ENCODE measurements around the gene TNFRSF13B. TPM values are rescaled to one million over a fixed set of nuclear protein-coding genes. Genes with fewer than 3 reads are reported as not detected.
"Not testable (repeated sequence)": the region's sequence is repeated elsewhere in the genome, so short reads cannot be mapped to it uniquely, and the experiment has no call there.

TNFRSF13B gene
- total RNA-seq, 3 donors from 2014 or later (not counting 1 experiment from before 2014, with no cell fraction given), result 0.70 to 7.7 (median 0.89) TPM

DNA sequence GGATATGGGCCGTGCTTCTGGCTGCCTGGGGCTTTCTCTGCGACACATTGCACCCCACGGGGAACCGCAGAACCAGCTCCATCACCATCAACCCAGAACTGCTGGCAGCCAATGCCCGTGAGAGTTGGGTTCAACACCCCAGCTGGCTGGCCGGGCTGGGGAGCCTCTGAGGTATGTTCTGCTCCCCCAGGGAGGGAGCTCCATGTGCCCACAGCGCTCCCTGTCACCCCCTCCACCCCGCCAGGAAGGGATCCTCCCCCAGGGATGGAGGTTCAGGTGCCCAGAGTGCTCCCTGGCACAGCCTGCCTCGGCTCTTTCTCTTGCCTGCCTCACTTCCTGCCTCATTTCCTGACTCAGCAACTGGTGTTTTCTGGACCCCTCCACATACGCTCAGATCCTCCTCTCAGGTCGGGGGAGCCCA lies 46.1 kb upstream of the TNFRSF13B start:
- TF ChIP-seq, protein P1, sequence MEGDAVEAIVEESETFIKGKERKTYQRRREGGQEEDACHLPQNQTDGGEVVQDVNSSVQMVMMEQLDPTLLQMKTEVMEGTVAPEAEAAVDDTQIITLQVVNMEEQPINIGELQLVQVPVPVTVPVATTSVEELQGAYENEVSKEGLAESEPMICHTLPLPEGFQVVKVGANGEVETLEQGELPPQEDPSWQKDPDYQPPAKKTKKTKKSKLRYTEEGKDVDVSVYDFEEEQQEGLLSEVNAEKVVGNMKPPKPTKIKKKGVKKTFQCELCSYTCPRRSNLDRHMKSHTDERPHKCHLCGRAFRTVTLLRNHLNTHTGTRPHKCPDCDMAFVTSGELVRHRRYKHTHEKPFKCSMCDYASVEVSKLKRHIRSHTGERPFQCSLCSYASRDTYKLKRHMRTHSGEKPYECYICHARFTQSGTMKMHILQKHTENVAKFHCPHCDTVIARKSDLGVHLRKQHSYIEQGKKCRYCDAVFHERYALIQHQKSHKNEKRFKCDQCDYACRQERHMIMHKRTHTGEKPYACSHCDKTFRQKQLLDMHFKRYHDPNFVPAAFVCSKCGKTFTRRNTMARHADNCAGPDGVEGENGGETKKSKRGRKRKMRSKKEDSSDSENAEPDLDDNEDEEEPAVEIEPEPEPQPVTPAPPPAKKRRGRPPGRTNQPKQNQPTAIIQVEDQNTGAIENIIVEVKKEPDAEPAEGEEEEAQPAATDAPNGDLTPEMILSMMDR (IDR thresholded peaks at IDR 0.05), result no peak
- no peaks in the 10 kb centered on the region for H3K27me3 Mint-ChIP-seq (ENCODE audit: low read depth in 2 of 2)
- H3K27ac Mint-ChIP-seq, result peak overlapping the region in 1 of 2 donors; percentile 66
- DNase-seq (no peak), ATAC-seq (no peak)
- H3K36me3 Mint-ChIP-seq, result no peaks in the 10 kb centered on the region
- peaks cover 5 to 15% of the 10 kb centered on the region in 2 donors for H3K4me1 Mint-ChIP-seq
- H3K9me3 ChIP-seq (ENCODE audit: control insufficient read depth, insufficient read depth, low read length), result no peaks in the 10 kb centered on the region
- H3K36me3 ChIP-seq (ENCODE audit: control insufficient read depth, insufficient read depth, low read length), result no peaks in the 10 kb centered on the region
- 50% methylated on average over 11 of the region's 11 CpGs for WGBS (ENCODE audit: insufficient coverage)
- no peaks in the 10 kb centered on the region for H3K27me3 ChIP-seq (ENCODE audit: control insufficient read depth, insufficient read depth, low read length)
- no peak overlapping the region for H3K27ac ChIP-seq (ENCODE audit: low read length)
- H3K4me3 Mint-ChIP-seq, result no peak overlapping the region
- no peak overlapping the region for H3K4me3 ChIP-seq (ENCODE audit: low read length)
- H3K4me1 ChIP-seq (ENCODE audit: control insufficient read depth, insufficient read depth, low read length), result peaks cover 4% of the 10 kb centered on the region
- intact Hi-C loops (cut with micrococcal nuclease), result no loop called here
- H3K9me3 Mint-ChIP-seq, result no peaks in the 10 kb centered on the region

DNA sequence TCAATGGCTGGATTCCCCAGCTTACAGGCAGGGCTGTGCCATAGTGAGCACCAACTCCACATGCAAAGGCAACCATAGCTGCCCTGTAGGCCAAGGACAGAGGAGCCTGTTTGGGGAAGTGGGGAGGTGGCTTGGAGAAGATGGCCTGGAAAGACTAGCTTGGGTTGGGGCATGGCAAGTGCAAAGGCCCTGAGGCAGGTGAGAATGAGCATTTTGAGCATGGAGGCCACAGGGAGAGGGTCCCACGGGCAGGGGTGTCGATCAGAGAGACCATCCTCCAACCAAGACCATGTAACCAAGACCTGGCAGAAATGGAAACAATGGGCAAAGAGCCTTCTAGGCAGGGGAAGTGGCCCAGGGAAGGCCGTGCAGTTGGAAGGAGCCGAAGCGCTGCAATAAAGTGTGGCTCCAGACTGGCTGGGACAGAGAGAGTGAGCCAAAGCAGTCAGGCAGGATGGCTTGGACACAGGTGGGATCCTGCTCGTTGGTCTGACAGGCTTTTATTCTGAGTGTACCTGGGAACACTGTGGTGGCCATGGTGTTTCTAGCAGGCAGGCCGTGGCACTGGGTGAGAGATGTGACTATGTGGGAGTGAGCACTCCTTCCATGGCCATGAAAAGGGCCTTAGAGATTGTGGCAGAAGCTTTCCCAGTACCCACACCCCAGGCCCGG lies 45.6 kb upstream of the TNFRSF13B start:
- ATAC-seq (no peak), DNase-seq (no peak)
- Histone ChIP-seq H3K27ac (ENCODE audit: low read length) (no peak overlapping the region), H3K36me3 (ENCODE audit: control insufficient read depth, insufficient read depth, low read length) (no peaks in the 10 kb centered on the region), H3K4me1 (ENCODE audit: control insufficient read depth, insufficient read depth, low read length) (peaks cover 4% of the 10 kb centered on the region), H3K9me3 (ENCODE audit: control insufficient read depth, insufficient read depth, low read length) (no peaks in the 10 kb centered on the region), H3K27me3 (ENCODE audit: control insufficient read depth, insufficient read depth, low read length) (no peaks in the 10 kb centered on the region), H3K4me3 (ENCODE audit: low read length) (no peak overlapping the region)
- intact Hi-C loops (cut with micrococcal nuclease), result no loop called here
- peaks cover 5 to 15% of the 10 kb centered on the region in 2 donors for H3K4me1 Mint-ChIP-seq
- WGBS (ENCODE audit: insufficient coverage), result 90% methylated on average over 6 of the region's 8 CpGs
- no peaks in the 10 kb centered on the region for H3K27me3 Mint-ChIP-seq (ENCODE audit: low read depth in 2 of 2)
- H3K36me3 Mint-ChIP-seq, result no peaks in the 10 kb centered on the region
- no peaks in the 10 kb centered on the region for H3K9me3 Mint-ChIP-seq
- TF ChIP-seq, protein P1 (IDR thresholded peaks at IDR 0.05), result no peak
- no peak overlapping the region for H3K27ac Mint-ChIP-seq
- H3K4me3 Mint-ChIP-seq, result no peak overlapping the region

DNA sequence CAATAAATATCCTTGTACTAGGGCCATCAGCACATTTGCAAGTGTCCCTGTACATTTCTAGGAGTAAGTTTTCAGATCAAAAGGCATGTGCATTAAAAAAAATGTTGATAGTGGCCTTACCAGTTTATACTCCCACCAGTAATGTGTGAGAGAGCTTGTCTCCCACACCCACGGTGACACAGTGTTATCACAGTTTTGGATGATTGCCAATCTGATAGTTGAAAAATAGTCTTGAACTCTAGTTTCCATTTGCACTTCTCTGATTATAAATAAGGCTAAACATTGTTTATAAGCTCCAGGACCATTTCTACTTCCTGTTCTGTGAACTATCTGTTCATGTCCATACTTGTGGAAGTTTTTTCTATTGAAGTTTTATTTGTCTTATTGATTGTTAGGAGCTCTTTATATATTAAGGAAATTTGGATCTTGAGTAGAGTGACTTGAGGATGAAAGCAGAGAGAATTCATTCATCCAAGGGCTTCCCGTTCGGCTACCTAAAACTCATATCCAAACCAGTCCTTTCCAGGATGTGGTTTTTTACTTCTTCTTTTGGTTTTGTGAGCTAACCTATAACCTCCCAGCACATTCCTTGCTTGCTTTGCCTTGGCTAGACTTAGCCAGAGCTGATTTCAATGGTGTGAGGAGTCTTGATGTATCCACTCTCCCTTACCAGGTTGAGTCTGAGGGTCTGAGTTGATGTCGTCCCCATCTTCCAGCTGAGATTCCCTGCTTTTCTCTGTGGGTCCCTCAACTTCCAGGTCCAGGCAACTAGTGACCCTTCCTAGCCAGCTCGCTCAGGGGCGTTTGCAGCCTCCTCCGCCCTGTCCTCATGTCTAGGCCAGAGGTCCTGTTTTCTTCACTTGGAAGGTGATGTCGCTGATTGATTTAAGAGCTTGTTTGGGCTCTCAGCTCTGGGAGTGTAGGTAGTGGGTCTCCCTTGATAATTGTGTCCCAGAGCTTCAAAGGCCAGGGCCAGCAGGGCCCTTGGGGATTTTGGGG lies 44.6 kb upstream of the TNFRSF13B start:
- peaks cover 5 to 15% of the 10 kb centered on the region in 2 donors for H3K4me1 Mint-ChIP-seq
- H3K27me3 ChIP-seq (ENCODE audit: control insufficient read depth, insufficient read depth, low read length); H3K9me3 Mint-ChIP-seq; H3K36me3 ChIP-seq (ENCODE audit: control insufficient read depth, insufficient read depth, low read length); H3K9me3 ChIP-seq (ENCODE audit: control insufficient read depth, insufficient read depth, low read length); H3K27ac ChIP-seq (ENCODE audit: low read length); H3K36me3 Mint-ChIP-seq; intact Hi-C loops (cut with micrococcal nuclease); H3K4me1 ChIP-seq (ENCODE audit: control insufficient read depth, insufficient read depth, low read length); H3K27ac Mint-ChIP-seq; ATAC-seq; H3K27me3 Mint-ChIP-seq (ENCODE audit: low read depth in 2 of 2); H3K4me3 ChIP-seq (ENCODE audit: low read length); H3K4me3 Mint-ChIP-seq: not testable (repeated sequence)
- DNase-seq, result peak in 1 of 2 donors; percentile 53
- 97% methylated on average over 5 of the region's 8 CpGs for WGBS (ENCODE audit: insufficient coverage)

DNA sequence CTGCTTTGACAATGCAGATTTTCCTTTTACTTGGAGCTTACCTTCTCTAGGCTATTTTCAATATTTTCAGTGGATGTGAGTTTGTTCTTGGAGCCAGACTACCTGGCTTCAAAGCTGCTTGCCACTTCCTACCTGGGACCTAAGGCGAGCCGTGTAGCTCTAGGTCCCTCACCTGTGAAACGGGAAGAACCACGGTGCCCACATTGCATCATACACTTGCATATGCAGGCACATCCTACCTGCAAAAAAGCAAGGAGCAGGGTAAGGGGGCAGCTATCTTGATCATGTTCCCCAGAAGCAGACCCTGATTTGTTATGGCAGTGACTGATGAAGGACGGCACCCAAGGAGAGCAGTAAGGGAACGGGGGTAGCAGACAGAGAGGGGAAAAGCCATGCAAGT lies 43.3 kb upstream of the TNFRSF13B start:
- H3K27ac ChIP-seq (ENCODE audit: low read length), result no peak overlapping the region
- intact Hi-C loops (cut with micrococcal nuclease), result no loop called here
- H3K4me3 Mint-ChIP-seq, result no peak overlapping the region
- no peak overlapping the region for H3K27ac Mint-ChIP-seq
- no peak for ATAC-seq
- no peak overlapping the region for H3K4me3 ChIP-seq (ENCODE audit: low read length)
- no peaks in the 10 kb centered on the region for H3K27me3 ChIP-seq (ENCODE audit: control insufficient read depth, insufficient read depth, low read length)
- TF ChIP-seq, protein P1 (IDR thresholded peaks at IDR 0.05), result no peak
- H3K36me3 ChIP-seq (ENCODE audit: control insufficient read depth, insufficient read depth, low read length), result no peaks in the 10 kb centered on the region
- DNase-seq, result no peak
- H3K9me3 Mint-ChIP-seq, result no peaks in the 10 kb centered on the region
- H3K4me1 ChIP-seq (ENCODE audit: control insufficient read depth, insufficient read depth, low read length), result peaks cover 4% of the 10 kb centered on the region
- H3K9me3 ChIP-seq (ENCODE audit: control insufficient read depth, insufficient read depth, low read length), result no peaks in the 10 kb centered on the region
- 84% methylated on average over 6 of the region's 6 CpGs for WGBS (ENCODE audit: insufficient coverage)
- no peaks in the 10 kb centered on the region for H3K27me3 Mint-ChIP-seq (ENCODE audit: low read depth in 2 of 2)
- H3K4me1 Mint-ChIP-seq, result peaks cover 5 to 15% of the 10 kb centered on the region in 2 donors
- no peaks in the 10 kb centered on the region for H3K36me3 Mint-ChIP-seq

DNA sequence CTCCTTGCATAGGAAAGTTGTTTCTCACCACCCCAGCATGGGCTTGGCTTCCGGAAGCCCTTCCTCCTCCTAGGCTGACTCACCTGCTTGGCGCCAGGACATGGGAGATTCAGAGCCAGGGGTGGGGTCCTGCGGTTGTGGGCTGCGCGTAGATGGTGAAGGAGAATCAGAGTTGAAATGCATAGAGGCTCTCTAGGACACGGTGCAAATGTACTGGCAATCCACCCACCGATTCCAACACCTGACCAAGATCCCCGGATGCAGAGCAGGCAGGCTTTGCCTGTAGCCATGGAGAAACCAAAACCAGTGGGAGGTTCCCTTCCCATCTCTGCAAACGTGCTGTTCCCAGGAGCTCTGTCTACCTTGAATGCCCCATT lies 42.8 kb upstream of the TNFRSF13B start:
- H3K27ac Mint-ChIP-seq; H3K4me3 ChIP-seq (ENCODE audit: low read length); H3K36me3 Mint-ChIP-seq; H3K9me3 ChIP-seq (ENCODE audit: control insufficient read depth, insufficient read depth, low read length); H3K27me3 ChIP-seq (ENCODE audit: control insufficient read depth, insufficient read depth, low read length); DNase-seq; ATAC-seq; H3K27me3 Mint-ChIP-seq (ENCODE audit: low read depth in 2 of 2); H3K9me3 Mint-ChIP-seq; H3K4me1 ChIP-seq (ENCODE audit: control insufficient read depth, insufficient read depth, low read length); H3K36me3 ChIP-seq (ENCODE audit: control insufficient read depth, insufficient read depth, low read length); H3K27ac ChIP-seq (ENCODE audit: low read length); H3K4me3 Mint-ChIP-seq; intact Hi-C loops (cut with micrococcal nuclease): not testable (repeated sequence)
- WGBS (ENCODE audit: insufficient coverage), result 91% methylated on average over 8 of the region's 9 CpGs
- H3K4me1 Mint-ChIP-seq, result peaks cover 5 to 15% of the 10 kb centered on the region in 2 donors
